HG02678 (cell line): ENCODE results near the gene EPHA10.
"Not testable (repeated sequence)": the region's sequence is repeated elsewhere in the genome, so short reads cannot be mapped to it uniquely, and the experiment has no call there.

Source experiments
- ATAC-seq: cut with Tn5 transposase; IDR thresholded peaks from one replicate; pipeline ENCODE4 v1.9.1; 2021; ENCODE audit warnings: mild to moderate bottlenecking, moderate library complexity; ENCODE audit not compliant: unreplicated experiment

Gene EPHA10

DNA sequence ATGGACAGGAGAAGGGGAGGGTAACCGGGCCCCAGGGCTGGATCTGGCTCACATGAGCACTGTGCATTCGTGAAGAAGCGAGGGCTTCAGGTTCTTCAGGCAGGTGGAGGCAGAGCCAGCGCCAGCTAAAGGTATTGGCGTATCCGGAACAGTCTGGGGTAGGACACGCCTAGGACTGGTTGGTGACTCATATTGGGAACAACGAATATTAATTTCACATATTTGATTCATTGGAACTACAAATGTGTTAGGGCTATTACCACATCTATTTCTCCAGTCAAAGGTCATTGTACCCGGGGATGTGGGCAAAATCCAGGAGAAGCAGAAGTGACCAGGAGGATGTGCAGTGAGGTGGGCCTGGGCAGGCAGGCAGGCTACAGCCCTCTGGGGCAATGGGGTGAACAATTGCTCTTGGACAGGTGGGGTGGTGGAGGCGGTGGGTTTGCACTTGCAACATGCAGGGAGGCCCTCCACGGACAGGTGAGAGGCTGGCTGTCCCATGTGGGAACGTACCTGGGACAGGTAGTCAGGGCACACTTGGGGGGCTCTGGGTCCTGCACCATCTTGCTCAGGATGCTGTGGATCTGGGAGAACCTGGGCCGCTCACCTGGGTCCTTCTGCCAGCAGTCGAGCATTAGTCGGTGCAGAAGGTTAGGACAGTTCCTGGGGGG lies 45.9 kb downstream of the EPHA10 start:
- no peak for ATAC-seq

DNA sequence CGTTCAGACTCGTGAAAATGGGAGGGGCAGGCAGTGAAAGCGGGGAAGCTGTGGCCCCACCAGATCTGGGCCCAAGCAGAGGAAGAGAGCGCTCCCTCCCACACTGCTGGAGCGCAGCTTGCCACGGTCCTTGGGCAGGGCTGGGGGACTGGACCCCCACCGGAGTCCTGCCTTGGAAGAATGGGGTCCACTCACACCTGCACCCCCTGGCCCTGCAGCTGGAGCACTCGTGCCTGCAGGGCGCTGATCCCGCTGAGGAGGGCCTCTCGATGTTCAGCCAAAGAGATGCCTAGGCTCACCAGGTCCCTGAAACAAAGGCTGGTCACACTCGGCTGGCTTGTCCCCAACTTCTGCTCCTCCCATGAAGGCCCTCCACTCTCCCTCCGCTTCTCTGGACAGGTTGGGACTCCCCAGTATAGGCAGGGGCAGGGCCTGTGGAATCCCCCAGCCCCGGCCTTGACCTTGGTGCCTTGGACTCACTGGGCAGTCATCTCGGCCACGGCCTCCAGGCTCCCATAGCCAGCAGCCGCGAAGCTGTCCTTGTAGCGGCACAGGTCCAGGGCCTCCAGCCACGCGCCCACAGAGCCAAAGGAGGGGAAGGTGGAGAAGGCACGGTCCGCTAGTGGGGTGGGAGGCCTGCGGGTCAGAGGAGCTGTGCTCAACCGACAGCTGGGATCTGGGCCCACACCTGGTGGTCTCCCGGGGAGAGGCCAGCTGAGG lies 46.6 kb downstream of the EPHA10 start:
- no peak for ATAC-seq

DNA sequence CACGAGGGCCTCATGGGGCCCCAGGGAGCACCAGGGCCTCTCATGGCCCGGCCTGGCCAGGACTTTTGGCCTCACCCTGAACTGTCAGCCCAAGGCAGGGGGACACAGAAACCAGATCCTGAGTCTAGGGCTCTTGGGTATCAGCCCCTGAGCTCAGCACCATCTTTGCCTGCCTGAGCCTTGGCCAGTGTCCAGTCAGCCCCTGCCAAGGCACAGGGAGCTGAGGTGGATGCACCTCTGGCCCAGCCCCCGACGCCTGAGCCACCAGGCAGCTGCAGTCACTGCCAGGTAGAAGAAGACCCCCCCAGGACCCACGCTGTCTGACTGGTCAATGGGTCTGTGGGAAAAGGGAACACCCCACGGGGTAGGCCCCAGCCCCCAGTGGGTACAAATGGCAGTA lies 47.3 kb downstream of the EPHA10 start:
- no peak for ATAC-seq

DNA sequence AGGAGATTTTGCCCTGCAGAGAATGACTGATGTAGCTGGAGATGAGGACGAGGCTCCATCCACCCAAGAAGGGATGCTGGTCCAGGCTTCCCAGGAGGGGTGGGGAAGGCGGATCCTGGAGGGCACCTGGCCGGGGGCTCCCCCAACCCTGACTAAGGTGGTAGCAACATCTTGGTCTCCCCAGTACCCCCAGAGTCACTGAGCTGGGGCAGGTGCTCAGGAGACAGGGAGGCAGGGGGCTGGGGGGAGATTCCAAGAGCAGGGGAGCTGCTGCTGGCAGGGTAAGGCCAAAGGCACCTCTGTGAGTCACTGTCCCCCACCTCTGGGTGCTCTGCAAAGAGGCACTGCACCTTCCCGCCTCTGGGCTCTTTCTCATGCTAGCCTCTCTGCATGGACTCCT lies 48.6 kb downstream of the EPHA10 start:
- ATAC-seq = no peak

DNA sequence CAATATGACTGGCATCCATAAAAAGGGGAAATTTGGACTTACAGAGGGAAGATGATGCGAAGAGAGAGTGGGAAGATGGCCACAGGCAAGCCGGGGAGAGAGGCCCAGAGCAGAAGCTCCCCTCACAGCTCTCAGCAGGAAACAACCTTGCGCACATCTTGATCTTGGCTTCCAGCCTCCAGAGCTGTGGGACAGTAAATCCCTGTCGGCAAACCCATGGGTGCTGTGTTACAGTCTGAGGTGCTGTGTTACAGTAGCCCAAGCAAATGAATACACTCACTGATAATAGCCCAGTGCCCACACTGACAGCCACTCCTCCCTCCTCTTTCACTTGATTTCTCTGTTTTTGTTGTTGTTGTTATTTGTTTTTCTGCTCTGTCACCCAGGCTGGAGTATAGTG lies 50.2 kb downstream of the EPHA10 start:
- ATAC-seq = no peak

DNA sequence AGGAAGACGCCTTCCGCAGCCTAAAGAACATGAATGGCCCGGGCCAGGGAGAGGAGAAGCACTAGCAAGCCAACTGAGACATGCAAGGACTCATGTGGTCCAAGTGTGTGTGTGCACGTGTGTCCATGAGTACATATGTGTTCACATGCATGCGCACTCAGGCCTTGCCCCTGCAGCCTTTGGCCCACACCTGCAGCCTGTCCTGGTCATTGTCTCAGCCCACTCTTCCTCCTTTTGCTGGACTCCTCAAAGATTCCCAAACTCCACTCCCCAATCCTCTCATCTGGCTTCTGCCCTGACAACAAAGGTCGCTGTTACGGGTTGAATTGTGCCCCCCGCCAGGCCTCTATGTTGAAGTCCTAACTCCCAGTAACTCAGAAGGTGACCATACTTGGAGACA lies 50.7 kb downstream of the EPHA10 start:
- ATAC-seq = no peak

DNA sequence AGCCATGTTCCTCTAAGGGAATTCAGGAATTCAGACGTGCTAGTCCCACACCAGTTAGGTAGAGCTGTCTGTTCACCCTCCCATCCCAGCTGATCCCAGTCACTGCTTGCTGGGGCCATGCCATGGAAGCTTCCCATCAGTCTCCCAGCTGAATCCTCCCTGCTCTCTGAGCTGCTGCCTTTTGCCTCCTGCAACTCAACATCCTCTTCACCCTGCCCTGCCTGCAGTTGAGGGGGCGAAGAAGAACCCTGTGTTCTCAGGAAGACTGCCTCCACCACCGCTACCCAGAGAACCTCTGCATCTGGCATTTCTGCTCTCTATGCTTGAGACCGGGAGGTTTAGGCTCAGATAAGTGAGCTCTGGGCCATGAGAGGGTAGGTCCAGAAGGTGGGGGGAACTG lies 56.4 kb downstream of the EPHA10 start:
- ATAC-seq = no peak

DNA sequence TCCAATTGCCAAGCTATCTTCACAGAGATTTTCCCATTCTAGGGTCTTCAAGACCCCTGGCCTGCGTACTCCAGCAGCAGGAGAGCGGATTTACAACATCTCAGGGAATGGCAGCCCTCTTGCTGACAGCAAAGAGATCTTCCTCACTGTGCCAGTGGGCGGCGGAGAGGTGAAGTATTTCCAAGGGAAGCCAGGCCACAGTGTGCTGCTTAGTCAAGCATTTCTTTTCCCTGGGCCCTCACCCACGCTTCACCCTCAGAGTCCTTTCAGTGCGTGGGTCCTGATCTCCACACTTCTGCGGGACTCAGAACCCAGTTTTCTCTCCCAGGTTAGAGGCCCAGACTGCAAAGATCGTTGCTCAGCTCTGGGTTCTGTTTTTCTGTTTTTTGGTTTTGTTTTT lies 59.5 kb downstream of the EPHA10 start:
- no peak for ATAC-seq

DNA sequence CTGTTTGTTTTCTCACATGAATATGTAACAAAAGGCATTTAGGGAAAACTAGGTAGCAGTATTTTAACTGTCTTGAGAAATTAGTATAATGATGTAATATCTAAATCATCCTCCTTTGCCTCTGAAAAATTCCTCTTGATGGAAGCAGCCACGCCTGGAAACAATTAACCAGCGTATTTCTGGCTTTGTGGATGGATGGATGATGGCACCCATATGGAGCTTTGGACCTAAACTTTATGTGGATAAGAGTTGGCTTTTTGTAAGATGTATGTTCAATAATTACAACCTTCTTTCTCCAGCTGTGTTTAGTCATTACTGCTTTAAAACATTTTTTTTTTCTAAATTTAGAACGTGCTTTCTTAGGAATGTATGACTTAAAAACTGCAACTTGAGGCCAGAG lies 60.0 kb downstream of the EPHA10 start:
- ATAC-seq = no peak

DNA sequence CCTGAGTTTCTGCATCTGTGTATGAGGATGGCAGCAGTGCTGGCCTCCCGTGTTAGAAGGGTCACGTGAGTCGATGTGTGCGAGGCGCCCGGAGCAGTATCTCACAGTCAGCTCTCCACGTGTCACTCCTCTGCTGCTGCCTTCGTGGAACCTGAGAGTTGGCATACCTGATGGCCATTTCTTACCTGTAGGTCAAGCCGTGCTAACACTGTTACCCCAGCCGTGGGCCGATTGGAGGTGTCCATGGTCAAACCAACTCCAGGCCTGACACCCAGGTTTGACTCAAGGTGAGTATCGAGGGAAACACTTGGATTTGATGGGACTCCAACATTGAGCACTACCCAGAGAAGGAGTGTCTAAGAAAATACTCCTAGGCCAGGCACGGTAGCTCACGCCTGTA lies 61.9 kb downstream of the EPHA10 start:
- ATAC-seq = no peak

DNA sequence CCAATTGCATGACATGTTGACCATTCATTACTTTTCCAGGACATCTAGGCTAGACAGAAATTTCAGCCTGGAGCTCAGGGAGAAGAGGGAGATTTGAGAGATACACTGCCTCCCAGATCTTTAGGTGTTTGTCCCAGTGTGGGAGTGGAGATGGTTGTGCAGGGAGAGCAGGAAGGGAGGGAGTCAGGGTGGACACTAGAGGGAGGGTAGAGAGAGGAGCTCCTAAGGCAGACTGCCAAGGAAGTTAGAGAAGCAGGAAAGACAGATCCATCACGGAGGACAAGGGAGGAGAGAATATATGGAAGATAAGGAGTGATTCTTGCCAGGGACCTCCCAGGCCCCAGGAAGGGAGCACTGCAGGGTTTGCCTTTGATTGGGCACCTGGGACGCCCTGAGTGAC lies 63.9 kb downstream of the EPHA10 start:
- no peak for ATAC-seq

DNA sequence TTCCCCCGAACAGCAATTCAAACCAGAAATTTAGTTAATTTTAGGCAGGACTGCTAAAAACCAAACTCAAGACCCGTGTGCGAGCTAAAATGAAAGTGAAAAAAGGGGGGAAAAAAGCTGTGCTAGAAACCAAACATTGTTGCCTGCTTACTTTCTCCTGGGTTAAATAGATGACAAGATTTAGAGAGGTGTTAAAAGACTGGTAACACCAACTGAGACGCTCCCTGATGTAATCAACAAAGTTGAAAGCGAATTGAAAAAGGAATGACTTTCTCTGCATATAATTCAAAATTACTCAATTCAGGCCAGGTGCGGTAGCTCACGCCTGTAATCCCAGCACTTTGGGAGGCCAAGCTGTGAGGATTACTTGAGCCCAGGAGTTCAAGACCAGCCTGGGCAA lies 65.8 kb downstream of the EPHA10 start:
- ATAC-seq = no peak

DNA sequence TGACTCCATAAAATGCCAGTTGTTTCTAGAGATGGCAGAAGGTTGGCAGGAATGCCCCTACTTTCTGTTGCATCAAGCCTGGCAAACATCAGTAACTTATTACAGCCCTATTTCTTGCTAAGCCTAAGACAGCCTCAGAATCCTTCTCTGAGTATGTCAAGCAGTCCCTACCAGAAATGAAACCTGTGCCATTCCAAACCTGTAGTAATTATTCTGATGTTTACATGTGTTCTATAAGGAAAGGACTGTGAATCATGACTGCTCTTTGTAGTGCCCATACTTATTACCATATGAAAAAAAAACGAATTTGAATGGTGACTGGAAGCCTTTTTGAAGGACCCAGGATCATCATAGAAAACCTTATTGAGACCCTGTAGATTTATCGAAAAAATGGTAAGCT lies 67.2 kb downstream of the EPHA10 start:
- no peak for ATAC-seq

DNA sequence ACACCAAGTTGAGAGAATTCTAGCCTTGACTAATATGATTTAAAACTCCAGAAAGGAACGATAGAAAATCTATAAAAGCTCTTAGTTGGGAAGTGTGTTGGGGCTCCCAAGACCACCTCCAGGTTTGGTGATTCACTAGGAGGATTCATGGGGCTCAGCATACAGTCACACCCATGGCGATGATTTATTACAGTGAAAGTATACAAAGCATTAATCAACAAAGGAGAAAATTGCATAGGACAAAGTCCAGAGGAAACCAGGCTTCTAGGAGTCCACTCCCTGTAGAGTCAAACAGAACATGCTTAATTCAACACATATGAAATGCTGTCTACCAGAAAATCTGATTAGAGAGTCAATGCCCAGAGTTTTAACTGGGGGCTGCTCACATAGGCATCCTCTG lies 67.8 kb downstream of the EPHA10 start:
- ATAC-seq = no peak

DNA sequence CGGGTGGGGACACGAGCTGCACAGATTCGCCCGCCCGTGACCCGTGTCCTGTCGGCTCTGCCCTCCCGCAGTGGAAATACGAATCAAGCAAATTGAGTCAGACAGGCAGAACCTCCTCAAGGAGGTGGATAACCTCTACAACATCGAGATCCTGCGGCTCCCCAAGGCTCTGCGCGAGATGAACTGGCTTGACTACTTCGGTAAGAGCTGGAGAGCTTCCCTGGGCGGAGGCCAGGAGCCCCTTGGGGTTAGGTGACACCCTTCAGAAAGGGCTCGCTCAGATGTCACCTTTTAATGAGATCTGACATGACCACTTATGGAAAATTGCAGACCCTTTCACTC lies 72.1 kb downstream of the EPHA10 start:
- no peak for ATAC-seq

DNA sequence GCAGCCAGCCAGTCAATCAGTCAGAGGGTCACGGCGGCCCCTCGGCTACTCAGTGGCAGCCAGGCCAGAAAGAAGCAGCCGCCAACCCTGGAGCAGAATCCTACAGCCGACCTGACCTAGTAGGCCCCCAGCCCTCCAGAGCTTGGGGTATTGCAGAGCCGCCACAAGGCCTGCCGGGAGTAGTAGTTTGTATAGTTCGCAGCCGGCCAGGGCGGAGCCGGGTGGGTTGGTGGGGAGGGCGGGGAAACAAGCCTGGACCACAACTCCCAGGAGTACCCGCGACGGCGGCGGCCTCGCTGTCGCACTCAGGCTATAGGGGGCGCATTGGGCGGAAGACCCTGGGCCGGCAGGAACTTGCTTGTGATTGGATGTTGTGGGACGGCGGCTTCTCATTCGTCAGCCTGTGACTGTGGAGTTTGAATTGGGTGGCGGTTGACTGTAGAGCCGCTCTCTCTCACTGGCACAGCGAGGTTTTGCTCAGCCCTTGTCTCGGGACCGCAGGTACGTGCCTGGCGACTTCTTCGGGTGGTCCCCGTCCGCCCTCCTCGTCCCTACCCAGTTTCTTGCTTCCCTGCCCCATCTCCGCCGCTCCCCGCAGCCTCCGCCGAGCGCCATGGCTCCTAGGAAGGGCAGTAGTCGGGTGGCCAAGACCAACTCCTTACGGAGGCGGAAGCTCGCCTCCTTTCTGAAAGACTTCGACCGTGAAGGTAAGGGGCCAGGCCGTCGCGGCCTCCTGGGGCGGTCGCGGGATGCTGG lies 72.7 kb downstream of the EPHA10 start, which contains the start of gene CDCA8:
Gene CDCA8 (plus strand): TSS at position 439 of the 756 bp plus-strand sequence. CDS start 175 bp downstream, at position 614.
- peak; percentile 82 for ATAC-seq

DNA sequence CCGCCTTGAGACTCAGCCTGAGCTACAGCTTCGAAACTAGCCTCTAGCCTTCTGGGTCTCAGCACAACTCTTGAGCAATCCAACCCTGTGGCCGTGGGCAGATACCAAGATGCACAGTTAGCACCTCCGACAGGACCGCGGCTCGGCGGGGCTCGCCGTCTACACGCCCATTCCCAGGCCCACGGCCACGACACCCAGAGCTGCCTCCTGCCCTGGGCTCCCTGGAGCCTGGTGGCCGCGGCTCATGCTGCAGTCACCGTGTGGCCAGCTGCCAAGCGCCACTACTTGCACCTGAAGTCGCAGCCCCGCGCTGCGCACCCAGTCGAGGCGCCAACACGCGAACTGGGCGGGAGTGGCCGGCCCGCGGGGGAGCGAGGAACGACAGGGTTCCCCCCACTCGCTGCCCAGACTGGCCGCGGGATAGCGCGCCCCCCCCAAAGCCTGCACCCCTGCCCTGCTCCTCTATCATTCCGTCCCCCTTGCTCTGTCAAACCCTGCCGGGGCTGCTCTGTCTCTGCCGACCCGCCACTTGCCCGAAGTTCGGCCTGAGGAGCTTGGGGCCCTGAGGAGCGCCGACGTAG lies 73.3 kb downstream of the EPHA10 start:
- peak; percentile 1 for ATAC-seq

DNA sequence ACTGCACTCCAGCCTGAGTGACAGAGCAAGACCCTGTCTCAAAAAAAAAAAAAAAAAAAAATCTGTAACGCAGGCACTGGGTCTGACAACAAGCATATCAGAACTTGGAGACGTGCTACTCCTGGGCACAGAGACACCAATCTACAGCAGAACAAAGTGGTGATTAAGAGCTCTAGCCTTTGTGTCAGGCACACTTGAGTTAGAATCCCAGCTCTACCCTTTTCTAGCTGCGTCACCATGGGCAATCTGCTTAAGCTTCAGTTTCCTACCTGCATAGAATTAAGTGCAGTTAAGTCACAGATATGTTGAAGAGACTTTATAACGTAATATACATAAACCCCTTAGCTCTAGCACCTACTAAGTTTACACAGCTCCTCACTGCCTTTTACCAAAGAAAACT lies 76.0 kb downstream of the EPHA10 start:
- ATAC-seq = no peak

DNA sequence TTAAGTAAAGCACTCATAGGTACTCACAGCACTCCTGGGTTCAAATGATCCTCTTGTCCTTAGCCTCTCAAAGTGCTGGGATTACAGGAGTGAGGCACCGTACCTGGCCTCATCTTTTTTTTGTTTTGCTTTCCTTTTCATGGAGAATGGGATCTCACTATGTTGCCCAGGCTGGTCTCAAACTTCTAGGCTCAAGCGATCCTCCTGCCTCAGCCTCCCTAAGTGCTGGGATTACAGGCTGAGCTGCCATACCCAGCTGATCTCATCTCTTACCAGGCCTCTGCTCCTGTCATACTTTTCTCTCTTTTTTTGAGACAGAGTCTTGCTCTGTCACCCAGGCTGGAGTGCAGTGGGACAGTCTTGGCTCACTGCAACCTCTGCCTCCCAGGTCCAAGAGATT lies 77.2 kb downstream of the EPHA10 start:
- not testable (repeated sequence) for ATAC-seq

DNA sequence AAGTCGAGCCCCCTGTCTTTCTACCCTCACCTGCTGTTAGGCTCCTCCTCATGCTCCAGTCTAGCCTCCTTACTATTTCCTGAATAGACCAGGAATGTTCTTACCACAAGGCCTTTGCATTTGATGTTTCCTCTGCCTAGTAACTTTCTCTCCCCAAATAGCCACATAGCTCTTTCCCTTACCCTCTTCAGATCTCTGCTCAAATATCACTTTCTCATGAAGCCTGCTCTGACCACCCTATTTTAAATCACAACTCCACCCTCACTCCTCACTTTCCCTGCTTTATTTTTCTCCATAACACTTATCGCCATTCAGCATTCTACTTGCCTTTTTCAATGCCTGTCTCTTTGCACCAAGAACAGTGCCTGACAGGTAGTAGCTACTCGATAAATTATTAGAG lies 79.2 kb downstream of the EPHA10 start:
- ATAC-seq = no peak

DNA sequence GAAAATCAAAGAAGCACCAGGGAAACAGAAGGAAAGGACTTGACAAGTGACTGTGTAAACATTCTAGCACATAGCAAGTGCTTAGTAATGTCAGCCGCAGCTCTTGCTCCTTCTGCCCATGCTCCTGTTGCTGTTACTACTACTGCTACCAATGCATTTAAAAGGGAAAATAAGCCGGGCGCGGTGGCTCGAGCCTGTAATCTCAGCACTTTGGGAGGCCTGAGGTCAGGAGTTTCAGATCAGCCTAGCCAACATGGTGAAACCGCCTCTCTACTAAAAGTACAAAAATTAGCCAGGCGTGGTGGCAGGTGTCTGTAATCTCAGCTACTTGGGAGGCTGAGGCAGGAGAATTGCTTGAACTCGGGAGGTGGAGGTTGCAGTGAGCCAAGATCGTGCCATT lies 80.7 kb downstream of the EPHA10 start:
- ATAC-seq = not testable (repeated sequence)
